ENCODE measurements around the gene LRRC4C. TPM values are rescaled to one million over a fixed set of nuclear protein-coding genes. Genes with fewer than 3 reads are reported as not detected.

LRRC4C gene
- total RNA-seq, 1 donor = 0.27 TPM

DNA sequence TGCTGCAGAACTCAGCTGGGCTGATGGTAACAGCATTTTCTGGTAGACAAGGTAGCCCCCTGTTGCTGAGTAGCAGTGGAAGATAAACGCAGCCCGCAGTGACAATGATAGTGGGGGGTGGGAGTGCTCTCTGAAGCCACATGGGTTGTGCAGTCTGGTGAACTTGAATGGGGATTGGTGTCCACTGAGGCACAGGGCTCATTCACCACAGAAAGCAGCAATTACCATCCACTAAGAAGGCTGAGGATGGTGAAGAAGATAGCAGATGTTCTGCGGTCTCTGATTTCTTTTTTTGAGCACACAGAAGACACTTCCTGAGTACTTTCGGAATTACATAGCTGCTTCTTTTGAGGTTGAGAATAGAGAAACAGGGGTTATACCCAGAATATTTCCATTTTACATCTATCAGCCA, 150.3 kb downstream of the LRRC4C start:
- TF ChIP-seq CTCF (IDR thresholded peaks at IDR 0.05; ENCODE audit: insufficient read depth, low read length) = no peak
- DNase-seq (ENCODE audit: low read depth) = no peak

GRCh38 chr11:41308286-41308685, 151.2 kb downstream of the LRRC4C start:
- no peak for TF ChIP-seq CTCF (IDR thresholded peaks at IDR 0.05; ENCODE audit: insufficient read depth, low read length)
- no peak overlapping the region for H3K4me3 ChIP-seq (ENCODE audit: low read depth, low read length)
- DNase-seq (ENCODE audit: low read depth) = no peak

More for the DNA sequence above, 150.3 kb downstream of the LRRC4C start:
- no peak overlapping the region for H3K4me3 ChIP-seq (ENCODE audit: low read depth, low read length)

- H3K4me3 ChIP-seq (ENCODE audit: low read depth, low read length) = no peak overlapping the region
- DNase-seq (ENCODE audit: low read depth) = no peak
- TF ChIP-seq CTCF (IDR thresholded peaks at IDR 0.05; ENCODE audit: insufficient read depth, low read length) = no peak
These were observed 152.0 kb downstream of the LRRC4C start for GRCh38 chr11:41307296-41308080.

DNA sequence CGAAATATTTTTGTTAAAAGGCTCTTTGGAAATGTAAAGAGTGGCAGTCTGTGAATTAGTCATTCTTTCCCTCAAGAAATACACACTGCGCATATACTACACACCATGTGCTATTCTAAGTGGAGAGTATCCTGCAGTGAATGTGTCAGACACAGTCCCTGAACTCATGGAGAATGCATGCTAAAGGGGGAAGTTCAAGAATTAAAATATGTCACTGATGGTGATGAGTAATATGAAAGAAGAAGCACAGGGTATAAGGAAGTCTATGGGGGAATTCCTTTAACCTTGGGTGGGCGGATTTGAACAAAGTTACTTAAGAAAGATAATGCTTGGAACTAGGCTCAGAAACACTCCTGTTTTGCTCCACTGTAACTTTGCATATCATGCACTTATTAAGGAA, 153.0 kb downstream of the LRRC4C start:
- H3K4me3 ChIP-seq (ENCODE audit: low read depth, low read length) = no peak overlapping the region
- DNase-seq (ENCODE audit: low read depth) = no peak
- no peak for TF ChIP-seq CTCF (IDR thresholded peaks at IDR 0.05; ENCODE audit: insufficient read depth, low read length)

- H3K4me3 ChIP-seq (ENCODE audit: low read depth, low read length) = no peak overlapping the region
- TF ChIP-seq CTCF (IDR thresholded peaks at IDR 0.05; ENCODE audit: insufficient read depth, low read length) = no peak
- no peak for DNase-seq (ENCODE audit: low read depth)
These were observed 158.4 kb downstream of the LRRC4C start for GRCh38 chr11:41301023-41301422.

GRCh38 chr11:41289408-41289807, 170.0 kb downstream of the LRRC4C start:
- DNase-seq (ENCODE audit: low read depth) = no peak
- H3K4me3 ChIP-seq (ENCODE audit: low read depth, low read length) = no peak overlapping the region
- TF ChIP-seq CTCF (IDR thresholded peaks at IDR 0.05; ENCODE audit: insufficient read depth, low read length) = no peak

GRCh38 chr11:41286751-41287150, 172.7 kb downstream of the LRRC4C start:
- no peak overlapping the region for H3K4me3 ChIP-seq (ENCODE audit: low read depth, low read length)
- TF ChIP-seq CTCF (IDR thresholded peaks at IDR 0.05; ENCODE audit: insufficient read depth, low read length) = no peak
- DNase-seq (ENCODE audit: low read depth) = no peak
